SK-N-SH treated with all-trans-retinoic acid at 6 μM for 48 hours (cell line): Measurements from ENCODE around the gene RAB8B.

Experiments used
- ATAC-seq: fragments of 200-7000 bp; cut with Tn5 transposase; 3 replicates; pipeline ENCODE4 v1.9.1; 2020; ENCODE audit warnings: mild to moderate bottlenecking, moderate library complexity
- ARNTL ChIP-seq: fragments of 450-650 bp; formaldehyde crosslinking; IDR thresholded peaks from 2 replicates; pipeline ENCODE4 v1.5.0; 2020; ENCODE audit warnings: low read depth, mild to moderate bottlenecking, moderate library complexity, borderline replicate concordance
- BACH2 ChIP-seq: fragments of 250-450 bp; sonication (Bioruptor Pico); IDR thresholded peaks from 2 replicates; pipeline ENCODE4 v1.9.0; 2021; ENCODE audit warnings: mild to moderate bottlenecking, borderline replicate concordance
- CSDC2 ChIP-seq: fragments of 250-450 bp; sonication (Bioruptor Pico); IDR thresholded peaks from 2 replicates; pipeline ENCODE4 v1.5.0; 2020; ENCODE audit warnings: mild to moderate bottlenecking, moderate library complexity
- GLIS3 ChIP-seq: fragments of 250-450 bp; sonication (Bioruptor Pico); IDR thresholded peaks from 2 replicates; pipeline ENCODE4 v1.5.0; 2020; ENCODE audit warnings: mild to moderate bottlenecking, moderate library complexity
- ISL1 ChIP-seq: fragments of 250-450 bp; sonication (Bioruptor Pico); IDR thresholded peaks from 2 replicates; pipeline ENCODE4 v2.1.2; 2022; ENCODE audit warnings: mild to moderate bottlenecking, moderate library complexity
- OSR1 ChIP-seq: fragments of 250-450 bp; sonication (Bioruptor Pico); IDR thresholded peaks from 2 replicates; pipeline ENCODE4 v1.8.0; 2022; ENCODE audit warnings: moderate library complexity, mild to moderate bottlenecking, inconsistent platforms
- PPARA ChIP-seq: fragments of 250-450 bp; sonication (Bioruptor Pico); IDR thresholded peaks from 2 replicates; pipeline ENCODE4 v1.5.0; 2020; ENCODE audit warnings: mild to moderate bottlenecking, borderline replicate concordance
- RARB ChIP-seq: fragments of 250-450 bp; sonication (Bioruptor Pico); IDR thresholded peaks from 2 replicates; pipeline ENCODE4 v1.8.0; 2021; ENCODE audit warnings: mild to moderate bottlenecking, moderate library complexity
- SNAI2 ChIP-seq: fragments of 250-450 bp; sonication (Bioruptor Pico); IDR thresholded peaks from 2 replicates; pipeline ENCODE4 v1.5.0; 2020; ENCODE audit warnings: mild to moderate bottlenecking, moderate library complexity
- TCF4 ChIP-seq: fragments of 250-450 bp; sonication (Bioruptor Pico); IDR thresholded peaks from 2 replicates; pipeline ENCODE4 v1.8.0; 2021; ENCODE audit warnings: mild to moderate bottlenecking, moderate library complexity, borderline replicate concordance
- TOX ChIP-seq: fragments of 250-450 bp; sonication (Bioruptor Pico); IDR thresholded peaks from 2 replicates; pipeline ENCODE4 v1.8.0; 2021; ENCODE audit warnings: mild to moderate bottlenecking, moderate library complexity, borderline replicate concordance
- ZFP30 ChIP-seq: fragments of 450-650 bp; formaldehyde crosslinking; IDR thresholded peaks from 2 replicates; pipeline ENCODE4 v1.5.0; 2022; ENCODE audit warnings: mild to moderate bottlenecking, moderate library complexity
- ZNF565 ChIP-seq: fragments of 450-650 bp; formaldehyde crosslinking; conservative IDR thresholded peaks from 2 replicates; pipeline ENCODE4 v1.5.0; 2020; ENCODE audit warnings: low read depth, mild to moderate bottlenecking, moderate library complexity
- ZNF70 ChIP-seq: fragments of 450-650 bp; formaldehyde crosslinking; IDR thresholded peaks from 2 replicates; pipeline ENCODE4 v1.5.0; 2020; ENCODE audit warnings: mild to moderate bottlenecking, moderate library complexity
- ZNF8 ChIP-seq: fragments of 450-650 bp; formaldehyde crosslinking; IDR thresholded peaks from 2 replicates; pipeline ENCODE4 v1.5.0; 2020; ENCODE audit warnings: mild to moderate bottlenecking, moderate library complexity
- TF ChIP-seq, protein P1 (sequence below): fragments of 250-450 bp; sonication (Bioruptor Pico); IDR thresholded peaks from 2 replicates; pipeline ENCODE4 v1.5.1; 2020; ENCODE audit warnings: low read depth, mild to moderate bottlenecking, moderate library complexity
- TF ChIP-seq, protein P2 (sequence below): fragments of 250-450 bp; sonication (Bioruptor Pico); IDR thresholded peaks from 2 replicates; pipeline ENCODE4 v1.8.0; 2020; ENCODE audit warnings: mild to moderate bottlenecking, moderate library complexity, borderline replicate concordance
- TF ChIP-seq, protein P3 (sequence below): fragments of 250-450 bp; sonication (Bioruptor Pico); IDR thresholded peaks from 2 replicates; pipeline ENCODE4 v1.5.1; 2021; ENCODE audit warnings: mild to moderate bottlenecking, moderate library complexity
- TF ChIP-seq, protein P4 (sequence below): fragments of 250-450 bp; sonication (Bioruptor Pico); IDR thresholded peaks from 2 replicates; pipeline ENCODE4 v1.8.0; 2021; ENCODE audit warnings: low read depth, mild to moderate bottlenecking, moderate library complexity, borderline replicate concordance
- TF ChIP-seq, protein P5 (sequence below): fragments of 250-450 bp; sonication (Bioruptor Pico); IDR thresholded peaks from 2 replicates; pipeline ENCODE4 v1.5.0; 2020; ENCODE audit warnings: mild to moderate bottlenecking, moderate library complexity

The RAB8B gene

DNA sequence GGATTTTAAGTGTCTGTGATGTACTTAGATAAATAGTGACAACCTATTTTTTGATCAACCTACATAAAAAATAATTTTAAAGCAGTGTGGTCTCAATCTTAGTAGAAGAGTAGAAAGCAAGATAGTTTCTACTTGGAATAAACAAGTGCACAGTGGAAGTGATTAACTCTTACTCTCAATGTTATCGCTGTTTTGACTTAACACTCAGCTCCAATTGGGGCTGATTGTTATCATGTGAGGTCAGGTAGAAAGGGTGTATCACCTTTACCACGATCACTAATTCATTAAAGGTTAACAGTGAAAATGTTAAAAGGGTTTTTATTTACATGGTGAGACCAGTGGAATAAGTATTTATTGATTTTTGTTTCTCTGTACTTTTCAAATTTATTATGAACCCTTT lies 65.6 kb downstream of the RAB8B start:
- TF ChIP-seq TCF4 (CRISPR knock-in tag): no peak
- TF ChIP-seq OSR1: no peak
- TF ChIP-seq, protein P1, sequence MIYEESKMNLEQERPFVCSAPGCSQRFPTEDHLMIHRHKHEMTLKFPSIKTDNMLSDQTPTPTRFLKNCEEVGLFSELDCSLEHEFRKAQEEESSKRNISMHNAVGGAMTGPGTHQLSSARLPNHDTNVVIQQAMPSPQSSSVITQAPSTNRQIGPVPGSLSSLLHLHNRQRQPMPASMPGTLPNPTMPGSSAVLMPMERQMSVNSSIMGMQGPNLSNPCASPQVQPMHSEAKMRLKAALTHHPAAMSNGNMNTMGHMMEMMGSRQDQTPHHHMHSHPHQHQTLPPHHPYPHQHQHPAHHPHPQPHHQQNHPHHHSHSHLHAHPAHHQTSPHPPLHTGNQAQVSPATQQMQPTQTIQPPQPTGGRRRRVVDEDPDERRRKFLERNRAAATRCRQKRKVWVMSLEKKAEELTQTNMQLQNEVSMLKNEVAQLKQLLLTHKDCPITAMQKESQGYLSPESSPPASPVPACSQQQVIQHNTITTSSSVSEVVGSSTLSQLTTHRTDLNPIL: no peak
- TF ChIP-seq BACH2 (CRISPR knock-in tag): no peak
- no peak for TF ChIP-seq RARB
- TF ChIP-seq CSDC2 (CRISPR knock-in tag): no peak
- TF ChIP-seq, protein P2, sequence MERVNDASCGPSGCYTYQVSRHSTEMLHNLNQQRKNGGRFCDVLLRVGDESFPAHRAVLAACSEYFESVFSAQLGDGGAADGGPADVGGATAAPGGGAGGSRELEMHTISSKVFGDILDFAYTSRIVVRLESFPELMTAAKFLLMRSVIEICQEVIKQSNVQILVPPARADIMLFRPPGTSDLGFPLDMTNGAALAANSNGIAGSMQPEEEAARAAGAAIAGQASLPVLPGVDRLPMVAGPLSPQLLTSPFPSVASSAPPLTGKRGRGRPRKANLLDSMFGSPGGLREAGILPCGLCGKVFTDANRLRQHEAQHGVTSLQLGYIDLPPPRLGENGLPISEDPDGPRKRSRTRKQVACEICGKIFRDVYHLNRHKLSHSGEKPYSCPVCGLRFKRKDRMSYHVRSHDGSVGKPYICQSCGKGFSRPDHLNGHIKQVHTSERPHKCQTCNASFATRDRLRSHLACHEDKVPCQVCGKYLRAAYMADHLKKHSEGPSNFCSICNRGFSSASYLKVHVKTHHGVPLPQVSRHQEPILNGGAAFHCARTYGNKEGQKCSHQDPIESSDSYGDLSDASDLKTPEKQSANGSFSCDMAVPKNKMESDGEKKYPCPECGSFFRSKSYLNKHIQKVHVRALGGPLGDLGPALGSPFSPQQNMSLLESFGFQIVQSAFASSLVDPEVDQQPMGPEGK (CRISPR knock-in tag): no peak
- TF ChIP-seq, protein P3, sequence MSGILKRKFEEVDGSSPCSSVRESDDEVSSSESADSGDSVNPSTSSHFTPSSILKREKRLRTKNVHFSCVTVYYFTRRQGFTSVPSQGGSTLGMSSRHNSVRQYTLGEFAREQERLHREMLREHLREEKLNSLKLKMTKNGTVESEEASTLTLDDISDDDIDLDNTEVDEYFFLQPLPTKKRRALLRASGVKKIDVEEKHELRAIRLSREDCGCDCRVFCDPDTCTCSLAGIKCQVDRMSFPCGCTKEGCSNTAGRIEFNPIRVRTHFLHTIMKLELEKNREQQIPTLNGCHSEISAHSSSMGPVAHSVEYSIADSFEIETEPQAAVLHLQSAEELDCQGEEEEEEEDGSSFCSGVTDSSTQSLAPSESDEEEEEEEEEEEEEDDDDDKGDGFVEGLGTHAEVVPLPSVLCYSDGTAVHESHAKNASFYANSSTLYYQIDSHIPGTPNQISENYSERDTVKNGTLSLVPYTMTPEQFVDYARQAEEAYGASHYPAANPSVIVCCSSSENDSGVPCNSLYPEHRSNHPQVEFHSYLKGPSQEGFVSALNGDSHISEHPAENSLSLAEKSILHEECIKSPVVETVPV: no peak
- TF ChIP-seq, protein P4, sequence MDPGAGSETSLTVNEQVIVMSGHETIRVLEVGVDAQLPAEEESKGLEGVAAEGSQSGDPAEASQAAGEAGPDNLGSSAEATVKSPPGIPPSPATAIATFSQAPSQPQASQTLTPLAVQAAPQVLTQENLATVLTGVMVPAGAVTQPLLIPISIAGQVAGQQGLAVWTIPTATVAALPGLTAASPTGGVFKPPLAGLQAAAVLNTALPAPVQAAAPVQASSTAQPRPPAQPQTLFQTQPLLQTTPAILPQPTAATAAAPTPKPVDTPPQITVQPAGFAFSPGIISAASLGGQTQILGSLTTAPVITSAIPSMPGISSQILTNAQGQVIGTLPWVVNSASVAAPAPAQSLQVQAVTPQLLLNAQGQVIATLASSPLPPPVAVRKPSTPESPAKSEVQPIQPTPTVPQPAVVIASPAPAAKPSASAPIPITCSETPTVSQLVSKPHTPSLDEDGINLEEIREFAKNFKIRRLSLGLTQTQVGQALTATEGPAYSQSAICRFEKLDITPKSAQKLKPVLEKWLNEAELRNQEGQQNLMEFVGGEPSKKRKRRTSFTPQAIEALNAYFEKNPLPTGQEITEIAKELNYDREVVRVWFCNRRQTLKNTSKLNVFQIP (CRISPR knock-in tag): no peak
- no peak for TF ChIP-seq ZFP30
- TF ChIP-seq ZNF8 (CRISPR knock-in tag): no peak
- TF ChIP-seq, protein P5, sequence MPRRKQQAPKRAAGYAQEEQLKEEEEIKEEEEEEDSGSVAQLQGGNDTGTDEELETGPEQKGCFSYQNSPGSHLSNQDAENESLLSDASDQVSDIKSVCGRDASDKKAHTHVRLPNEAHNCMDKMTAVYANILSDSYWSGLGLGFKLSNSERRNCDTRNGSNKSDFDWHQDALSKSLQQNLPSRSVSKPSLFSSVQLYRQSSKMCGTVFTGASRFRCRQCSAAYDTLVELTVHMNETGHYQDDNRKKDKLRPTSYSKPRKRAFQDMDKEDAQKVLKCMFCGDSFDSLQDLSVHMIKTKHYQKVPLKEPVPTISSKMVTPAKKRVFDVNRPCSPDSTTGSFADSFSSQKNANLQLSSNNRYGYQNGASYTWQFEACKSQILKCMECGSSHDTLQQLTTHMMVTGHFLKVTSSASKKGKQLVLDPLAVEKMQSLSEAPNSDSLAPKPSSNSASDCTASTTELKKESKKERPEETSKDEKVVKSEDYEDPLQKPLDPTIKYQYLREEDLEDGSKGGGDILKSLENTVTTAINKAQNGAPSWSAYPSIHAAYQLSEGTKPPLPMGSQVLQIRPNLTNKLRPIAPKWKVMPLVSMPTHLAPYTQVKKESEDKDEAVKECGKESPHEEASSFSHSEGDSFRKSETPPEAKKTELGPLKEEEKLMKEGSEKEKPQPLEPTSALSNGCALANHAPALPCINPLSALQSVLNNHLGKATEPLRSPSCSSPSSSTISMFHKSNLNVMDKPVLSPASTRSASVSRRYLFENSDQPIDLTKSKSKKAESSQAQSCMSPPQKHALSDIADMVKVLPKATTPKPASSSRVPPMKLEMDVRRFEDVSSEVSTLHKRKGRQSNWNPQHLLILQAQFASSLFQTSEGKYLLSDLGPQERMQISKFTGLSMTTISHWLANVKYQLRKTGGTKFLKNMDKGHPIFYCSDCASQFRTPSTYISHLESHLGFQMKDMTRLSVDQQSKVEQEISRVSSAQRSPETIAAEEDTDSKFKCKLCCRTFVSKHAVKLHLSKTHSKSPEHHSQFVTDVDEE (CRISPR knock-in tag): no peak
- no peak for TF ChIP-seq ZNF565 (CRISPR knock-in tag)
- TF ChIP-seq GLIS3 (CRISPR knock-in tag): no peak
- no peak for TF ChIP-seq ISL1 (CRISPR knock-in tag)
- no peak for TF ChIP-seq SNAI2 (CRISPR knock-in tag)
- no peak for TF ChIP-seq ARNTL (CRISPR knock-in tag)
- no peak for TF ChIP-seq PPARA
- TF ChIP-seq ZNF70 (CRISPR knock-in tag): no peak
- ATAC-seq: no peak

DNA sequence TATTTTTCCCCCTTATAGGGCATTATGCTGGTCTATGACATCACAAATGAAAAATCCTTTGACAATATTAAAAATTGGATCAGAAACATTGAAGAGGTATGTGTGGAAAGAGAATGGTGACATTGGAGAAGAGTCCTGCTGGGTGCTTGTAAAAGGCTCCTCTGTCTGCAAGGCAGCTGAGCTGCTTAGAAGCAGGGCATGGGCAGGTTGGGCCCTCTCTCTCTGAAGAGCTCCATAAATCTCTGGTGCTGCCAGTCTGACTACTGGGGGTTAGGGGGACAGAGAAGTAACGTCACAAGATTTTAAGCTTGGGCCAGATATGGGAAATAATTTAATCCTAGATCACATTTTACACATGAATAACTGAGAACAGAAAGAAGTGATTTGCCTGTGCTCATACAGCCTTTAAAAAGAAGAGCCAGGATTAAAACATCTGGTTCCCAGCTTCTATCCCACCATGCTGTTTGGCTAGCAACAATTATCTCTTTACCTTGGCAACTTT lies 66.1 kb downstream of the RAB8B start:
- ATAC-seq: no peak

More for the DNA sequence above, 66.1 kb downstream of the RAB8B start:
- TF ChIP-seq, protein P3: no peak
- TF ChIP-seq TOX (CRISPR knock-in tag): no peak
- TF ChIP-seq, protein P2 (CRISPR knock-in tag): no peak
- no peak for TF ChIP-seq ARNTL (CRISPR knock-in tag)
- TF ChIP-seq, protein P1: no peak
- TF ChIP-seq ZFP30: no peak
